Measurements from ENCODE around the gene CILP2. TPM values are rescaled to one million over a fixed set of nuclear protein-coding genes. Genes with fewer than 3 reads are reported as not detected.

The CILP2 gene
- total and polyA plus RNA-seq, 2 of the 4 experiments (the other 2 are of a cell fraction), result 0.18 to 0.87 TPM

- no peak overlapping the region for H3K9ac ChIP-seq (ENCODE audit: low read depth, low read length)
- no peaks in the 10 kb centered on the region for H3K27me3 ChIP-seq (ENCODE audit: control insufficient read depth, insufficient read depth, low read length)
- no peaks in the 10 kb centered on the region for H3K36me3 ChIP-seq (ENCODE audit: control insufficient read depth, insufficient read depth, low read length)
- H3K18ac ChIP-seq (ENCODE audit: low read depth, low read length), result no peak overlapping the region
- no peak overlapping the region for H4K8ac ChIP-seq (ENCODE audit: low read depth in 2 of 2, low read length in 2 of 2)
- no peaks in the 10 kb centered on the region for H3K4me1 ChIP-seq (ENCODE audit: control insufficient read depth, insufficient read depth, low read length)
- H3K4me2 ChIP-seq (ENCODE audit: low read depth, low read length), result no peak overlapping the region
- no peak overlapping the region for H2AFZ ChIP-seq (replicated peaks; ENCODE audit: low read length, poor library complexity)
- H3K56ac ChIP-seq (ENCODE audit: extremely low read depth, insufficient read depth, low read length), result no peak overlapping the region
- no peak overlapping the region for H2AK9ac ChIP-seq (replicated peaks; ENCODE audit: low read depth, low read length, poor library complexity)
- no peak for TF ChIP-seq MXI1 (IDR thresholded peaks at IDR 0.05; ENCODE audit: borderline replicate concordance, low read depth, low read length)
- no peak for TF ChIP-seq MAFK (IDR thresholded peaks at IDR 0.05; ENCODE audit: low read depth, low read length)
- no peak for TF ChIP-seq MAZ (IDR thresholded peaks at IDR 0.05; ENCODE audit: borderline replicate concordance, low read depth, low read length)
- TF ChIP-seq CTCF (conservative IDR thresholded peaks at IDR 0.05; ENCODE audit: low read depth, low read length), result no peak
- no peak for TF ChIP-seq USF2 (IDR thresholded peaks at IDR 0.05; ENCODE audit: low read depth, low read length)
- TF ChIP-seq NFE2L2 (IDR thresholded peaks at IDR 0.05; ENCODE audit: low read depth, low read length), result no peak
- TF ChIP-seq RCOR1 (IDR thresholded peaks at IDR 0.05; ENCODE audit: insufficient replicate concordance, low read length), result no peak
- TF ChIP-seq POLR2A (IDR thresholded peaks at IDR 0.05; ENCODE audit: low read depth, low read length), result no peak
- no peak for TF ChIP-seq RAD21 (IDR thresholded peaks at IDR 0.05; ENCODE audit: low read length)
- no peak for TF ChIP-seq FOS (IDR thresholded peaks at IDR 0.05; ENCODE audit: low read depth, low read length)
- TF ChIP-seq CHD1 (IDR thresholded peaks at IDR 0.05; ENCODE audit: low read depth, low read length), result no peak
- TF ChIP-seq CEBPB (IDR thresholded peaks at IDR 0.05; ENCODE audit: low read depth, low read length), result no peak
- TF ChIP-seq ELK1 (IDR thresholded peaks at IDR 0.05; ENCODE audit: borderline replicate concordance, low read depth, low read length), result no peak
- no peak for TF ChIP-seq SMC3 (IDR thresholded peaks at IDR 0.05; ENCODE audit: low read depth, low read length)
- TF ChIP-seq BHLHE40 (IDR thresholded peaks at IDR 0.05; ENCODE audit: low read depth, low read length), result no peak
- no peak for TF ChIP-seq RFX5 (IDR thresholded peaks at IDR 0.05; ENCODE audit: low read depth, low read length)
- dilution Hi-C loops (cut with HindIII; ENCODE audit: low sequenced_read_pairs, unreplicated experiment), result no loop called here
- H4K20me1 ChIP-seq (ENCODE audit: insufficient read depth, low read length), result no peaks in the 10 kb centered on the region
- H2AK5ac ChIP-seq (ENCODE audit: low read depth, low read length), result no peak overlapping the region; the same call in 1 of the 2 replicates
- H4K5ac ChIP-seq (ENCODE audit: low read depth, low read length), result no peak overlapping the region
- no peak overlapping the region for H2BK20ac ChIP-seq (ENCODE audit: low read depth, low read length)
- H3K14ac ChIP-seq (replicated peaks; ENCODE audit: low read depth, low read length), result no peak overlapping the region
- no peak overlapping the region for H3K23ac ChIP-seq (ENCODE audit: low read depth, low read length)
- no TSS peak for BruUV-seq (replicated peaks)
- WGBS, 2 experiments (ENCODE audit: extremely low coverage in 2 of 2, insufficient read length in 1 of 2), result 95% methylated on average over 4 of the region's 6 CpGs; no CpG with 5 or more reads in 1 of the 2 experiments
- no peak overlapping the region for H2BK5ac ChIP-seq (ENCODE audit: low read depth, low read length, poor library complexity, severe bottlenecking)
- H2BK15ac ChIP-seq (ENCODE audit: low read depth, low read length), result no peak overlapping the region
- H4K91ac ChIP-seq (ENCODE audit: insufficient read depth, low read depth, low read length), result no peak overlapping the region
- no peak overlapping the region for H2BK120ac ChIP-seq (ENCODE audit: low read depth, low read length)
- no peak overlapping the region for H3K4ac ChIP-seq (ENCODE audit: low read depth, low read length)
- intact Hi-C loops (cut with micrococcal nuclease), result no loop called here
- no peak overlapping the region for H3K4me3 ChIP-seq (ENCODE audit: insufficient read depth, low read depth, low read length)
- no peaks in the 10 kb centered on the region for H3K79me1 ChIP-seq (ENCODE audit: low read depth in 1 of 2, low read length in 2 of 2)
- ChIA-PET CTCF (no interaction called here), POLR2A (ENCODE audit: unreplicated experiment) (no interaction called here)
- H3K27ac ChIP-seq (ENCODE audit: insufficient read depth, low read length), result no peak overlapping the region
- ATAC-seq (ENCODE audit: low read depth) (no peak), DNase-seq (no peak)
- no peaks in the 10 kb centered on the region for H3K9me3 ChIP-seq (ENCODE audit: control insufficient read depth, insufficient read depth, low read length)
- in situ Hi-C loops (cut with MboI; ENCODE audit: low sequenced_read_pairs), result no loop called here
- no peaks in the 10 kb centered on the region for H3K9me1 ChIP-seq (ENCODE audit: insufficient read depth, low read length)
Observed at GRCh38 chr19:19578252-19578651, 40.2 kb downstream of the CILP2 start.

All from IMR-90 (cell line).